ENCODE results near the gene CHST11. TPM values are rescaled to one million over a fixed set of nuclear protein-coding genes. Genes with fewer than 3 reads are reported as not detected.

Gene CHST11
- polyA plus RNA-seq, 4 donors: 7.1 to 8.3 (median 7.7) TPM

GRCh38 chr12:104643093-104643818 is 186.5 kb downstream of the CHST11 start:
- DNase-seq (ENCODE audit: low read depth in 4 of 4, low spot score in 3 of 4): no peak

DNA sequence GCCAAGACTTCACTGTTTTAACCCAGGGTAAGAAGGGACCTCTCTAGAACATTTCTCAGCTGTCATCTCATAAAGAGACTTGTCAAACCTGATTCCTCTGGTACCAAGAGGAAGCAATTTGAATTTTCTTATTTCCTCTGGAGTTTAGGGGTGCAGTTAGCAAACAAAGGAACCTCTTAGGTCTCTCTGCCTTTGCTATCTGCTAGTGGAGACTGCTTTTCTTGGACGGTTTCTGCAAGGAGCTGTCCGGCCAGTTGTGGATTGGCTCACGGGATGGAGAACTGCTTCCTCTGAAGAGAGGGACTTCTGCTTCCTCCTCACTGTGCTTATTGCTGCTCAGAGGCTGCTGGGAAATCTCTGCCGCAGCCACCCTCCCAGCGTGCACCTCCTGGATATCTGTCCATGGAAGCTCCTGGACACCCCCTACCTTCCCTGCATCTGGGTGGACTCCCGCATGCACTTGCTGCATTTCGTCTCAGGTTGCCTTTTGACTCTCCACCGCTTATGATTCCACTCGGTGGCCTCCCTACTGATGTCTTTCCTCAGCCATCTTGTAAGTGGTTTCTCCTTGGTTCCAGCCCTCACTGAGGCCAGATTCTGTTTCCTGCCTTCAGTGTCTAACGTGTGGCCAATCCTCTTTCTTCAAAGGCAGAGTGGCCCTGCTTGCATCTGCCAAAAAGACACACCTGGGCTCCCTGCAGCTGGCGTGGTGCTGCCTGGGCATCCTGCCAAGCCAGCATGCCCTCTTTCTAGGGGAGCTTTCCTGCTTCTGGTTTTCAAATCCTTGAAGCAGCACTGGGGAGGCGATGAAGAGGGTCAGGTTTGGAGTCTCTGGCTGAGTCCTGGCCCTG is 187.3 kb downstream of the CHST11 start:
- DNase-seq (ENCODE audit: low read depth in 4 of 4, low spot score in 3 of 4): no peak

GRCh38 chr12:104648756-104649155 is 192.0 kb downstream of the CHST11 start:
- no peak for DNase-seq (ENCODE audit: low read depth in 4 of 4, low spot score in 3 of 4)

- no peak for DNase-seq (ENCODE audit: low read depth in 4 of 4, low spot score in 3 of 4)
These were observed 192.6 kb downstream of the CHST11 start for GRCh38 chr12:104649217-104649824.

GRCh38 chr12:104649921-104650320 is 193.2 kb downstream of the CHST11 start:
- no peak for DNase-seq (ENCODE audit: low read depth in 4 of 4, low spot score in 3 of 4)

- no peak for DNase-seq (ENCODE audit: low read depth in 4 of 4, low spot score in 3 of 4)
These were observed 193.8 kb downstream of the CHST11 start for GRCh38 chr12:104650541-104650940.

- DNase-seq (ENCODE audit: low read depth in 4 of 4, low spot score in 3 of 4): no peak
These were observed 195.1 kb downstream of the CHST11 start for GRCh38 chr12:104651811-104652210.

- no peak for DNase-seq (ENCODE audit: low read depth in 4 of 4, low spot score in 3 of 4)
These were observed 195.6 kb downstream of the CHST11 start for GRCh38 chr12:104652358-104652757.

DNA sequence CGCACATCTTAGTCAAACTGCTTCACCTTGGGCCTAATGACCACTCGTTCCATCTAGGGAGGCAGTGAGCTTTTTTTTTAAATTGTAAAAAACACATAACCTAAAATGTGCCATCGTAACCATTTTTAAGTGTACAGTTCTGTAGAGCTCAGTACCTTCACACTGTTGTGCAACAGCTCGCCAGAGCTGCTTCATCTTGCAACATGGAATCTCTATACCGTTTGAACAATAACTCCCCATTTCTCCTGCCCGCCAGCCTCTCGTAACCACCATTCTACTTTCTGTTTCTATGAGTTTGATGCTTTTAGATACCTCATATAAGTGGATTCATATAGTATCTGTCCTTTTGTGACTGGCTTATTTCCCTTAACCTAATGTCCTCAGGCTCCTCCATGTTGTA is 196.2 kb downstream of the CHST11 start:
- no peak for DNase-seq (ENCODE audit: low read depth in 4 of 4, low spot score in 3 of 4)

- DNase-seq (ENCODE audit: low read depth in 4 of 4, low spot score in 3 of 4): no peak
These were observed 197.2 kb downstream of the CHST11 start for GRCh38 chr12:104653730-104654664.

- DNase-seq (ENCODE audit: low read depth in 4 of 4, low spot score in 3 of 4): no peak
These were observed 198.2 kb downstream of the CHST11 start for GRCh38 chr12:104654665-104655609.

DNA sequence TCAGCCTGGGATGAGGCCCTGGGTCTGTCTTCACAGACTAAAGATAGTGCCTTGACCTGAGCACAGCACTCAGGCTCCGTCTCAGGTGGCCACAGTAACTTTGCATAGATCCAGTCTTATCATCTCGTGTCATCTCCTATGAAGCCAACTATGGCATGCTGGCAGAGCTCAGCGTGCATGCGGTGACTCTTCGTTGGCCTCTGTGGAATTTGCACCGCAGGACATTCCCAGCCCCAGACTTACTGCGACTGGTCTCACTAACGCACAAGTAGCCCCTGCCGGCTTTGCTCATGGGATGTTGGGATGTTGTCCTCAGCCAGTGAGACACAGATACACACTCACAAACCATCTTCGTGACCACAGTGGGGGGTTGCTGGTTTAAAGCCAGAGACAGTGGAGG is 199.6 kb downstream of the CHST11 start:
- DNase-seq (ENCODE audit: low read depth in 4 of 4, low spot score in 3 of 4): no peak

GRCh38 chr12:104656921-104657320 is 200.2 kb downstream of the CHST11 start:
- DNase-seq (ENCODE audit: low read depth in 4 of 4, low spot score in 3 of 4): no peak

GRCh38 chr12:104657726-104658484 is 201.2 kb downstream of the CHST11 start:
- DNase-seq (ENCODE audit: low read depth in 4 of 4, low spot score in 3 of 4): no peak

GRCh38 chr12:104659058-104659457 is 202.3 kb downstream of the CHST11 start:
- no peak for DNase-seq (ENCODE audit: low read depth in 4 of 4, low spot score in 3 of 4)

- DNase-seq (ENCODE audit: low read depth in 4 of 4, low spot score in 3 of 4): no peak
These were observed 205.5 kb downstream of the CHST11 start for GRCh38 chr12:104662203-104662602.

- no peak for DNase-seq (ENCODE audit: low read depth in 4 of 4, low spot score in 3 of 4)
These were observed 206.2 kb downstream of the CHST11 start for GRCh38 chr12:104662908-104663307.

DNA sequence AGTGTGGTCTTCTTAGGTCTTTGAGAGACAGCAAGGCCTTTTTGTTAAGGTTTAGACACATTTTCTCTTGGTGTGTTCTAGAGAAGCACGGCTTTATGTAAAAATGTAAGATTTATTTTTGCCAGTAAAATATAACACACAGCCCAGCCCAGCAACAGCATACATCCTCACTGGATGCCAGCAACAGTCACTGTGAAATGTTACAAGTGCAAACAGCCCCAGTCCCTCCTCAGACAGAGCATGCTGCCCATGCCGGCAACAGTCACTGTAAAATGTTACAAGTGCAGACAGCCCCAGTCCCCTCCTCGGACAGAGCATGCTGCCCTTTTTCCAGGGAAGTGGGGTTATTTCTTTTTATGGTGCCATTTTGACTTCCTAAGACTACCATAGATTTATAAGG is 207.6 kb downstream of the CHST11 start:
- DNase-seq (ENCODE audit: low read depth in 4 of 4, low spot score in 3 of 4): no peak

- DNase-seq (ENCODE audit: low read depth in 4 of 4, low spot score in 3 of 4): no peak
These were observed 208.5 kb downstream of the CHST11 start for GRCh38 chr12:104665296-104665695.

All from right renal pelvis (tissue), 4 donors.